Measurements from ENCODE around the gene TNRC6B. TPM values are rescaled to one million over a fixed set of nuclear protein-coding genes. Genes with fewer than 3 reads are reported as not detected.

TNRC6B gene
- total RNA-seq, 2 donors from 2014 or later, result 25.0 to 27.1 TPM

DNA sequence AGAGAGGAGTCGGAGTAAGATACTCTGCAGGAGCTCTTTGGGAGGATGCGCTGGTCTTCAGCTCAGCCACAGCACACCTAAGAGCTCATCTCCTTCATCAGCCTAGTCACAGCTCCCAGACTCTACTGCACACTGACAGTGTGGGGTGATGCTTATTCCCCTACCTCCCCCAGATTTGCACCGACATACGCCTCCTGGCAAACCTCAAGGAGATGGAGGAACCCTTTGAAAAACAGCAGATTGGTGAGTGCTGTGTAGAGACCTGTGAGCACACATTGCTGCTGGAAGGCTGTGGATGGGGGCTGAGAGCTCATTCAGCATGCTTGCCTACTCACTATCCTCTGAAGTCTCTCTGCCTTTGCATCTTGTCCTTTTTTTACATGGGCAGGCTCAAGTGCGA is 183.4 kb downstream of the TNRC6B start:
- Histone ChIP-seq H3K9me3 (no peaks in the 10 kb centered on the region), H3K4me1 (no peaks in the 10 kb centered on the region), H3K27me3 (no peaks in the 10 kb centered on the region), H3K4me3 (no peak overlapping the region), H3K27ac (no peak overlapping the region), H3K36me3 (peaks cover 93% of the 10 kb centered on the region)
- no peak for DNase-seq (ENCODE audit: low spot score)
- TF ChIP-seq, protein P1, sequence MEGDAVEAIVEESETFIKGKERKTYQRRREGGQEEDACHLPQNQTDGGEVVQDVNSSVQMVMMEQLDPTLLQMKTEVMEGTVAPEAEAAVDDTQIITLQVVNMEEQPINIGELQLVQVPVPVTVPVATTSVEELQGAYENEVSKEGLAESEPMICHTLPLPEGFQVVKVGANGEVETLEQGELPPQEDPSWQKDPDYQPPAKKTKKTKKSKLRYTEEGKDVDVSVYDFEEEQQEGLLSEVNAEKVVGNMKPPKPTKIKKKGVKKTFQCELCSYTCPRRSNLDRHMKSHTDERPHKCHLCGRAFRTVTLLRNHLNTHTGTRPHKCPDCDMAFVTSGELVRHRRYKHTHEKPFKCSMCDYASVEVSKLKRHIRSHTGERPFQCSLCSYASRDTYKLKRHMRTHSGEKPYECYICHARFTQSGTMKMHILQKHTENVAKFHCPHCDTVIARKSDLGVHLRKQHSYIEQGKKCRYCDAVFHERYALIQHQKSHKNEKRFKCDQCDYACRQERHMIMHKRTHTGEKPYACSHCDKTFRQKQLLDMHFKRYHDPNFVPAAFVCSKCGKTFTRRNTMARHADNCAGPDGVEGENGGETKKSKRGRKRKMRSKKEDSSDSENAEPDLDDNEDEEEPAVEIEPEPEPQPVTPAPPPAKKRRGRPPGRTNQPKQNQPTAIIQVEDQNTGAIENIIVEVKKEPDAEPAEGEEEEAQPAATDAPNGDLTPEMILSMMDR (IDR thresholded peaks at IDR 0.05), result no peak

- no peak for DNase-seq (ENCODE audit: low spot score)
- no peak overlapping the region for H3K4me3 ChIP-seq
- no peaks in the 10 kb centered on the region for H3K4me1 ChIP-seq
- no peaks in the 10 kb centered on the region for H3K27me3 ChIP-seq
- no peaks in the 10 kb centered on the region for H3K9me3 ChIP-seq
- peaks cover 100% of the 10 kb centered on the region for H3K36me3 ChIP-seq
- H3K27ac ChIP-seq, result no peak overlapping the region
- TF ChIP-seq, protein P1 (IDR thresholded peaks at IDR 0.05), result no peak
Measured at GRCh38 chr22:40363059-40363458, 185.3 kb downstream of the TNRC6B start.

GRCh38 chr22:40364431-40364830 is 186.7 kb downstream of the TNRC6B start:
- H3K4me1 ChIP-seq, result no peaks in the 10 kb centered on the region
- no peaks in the 10 kb centered on the region for H3K27me3 ChIP-seq
- peaks cover 87% of the 10 kb centered on the region for H3K36me3 ChIP-seq
- H3K27ac ChIP-seq, result no peak overlapping the region
- DNase-seq (ENCODE audit: low spot score), result no peak
- H3K4me3 ChIP-seq, result no peak overlapping the region
- TF ChIP-seq, protein P1 (IDR thresholded peaks at IDR 0.05), result no peak
- H3K9me3 ChIP-seq, result no peaks in the 10 kb centered on the region

DNA sequence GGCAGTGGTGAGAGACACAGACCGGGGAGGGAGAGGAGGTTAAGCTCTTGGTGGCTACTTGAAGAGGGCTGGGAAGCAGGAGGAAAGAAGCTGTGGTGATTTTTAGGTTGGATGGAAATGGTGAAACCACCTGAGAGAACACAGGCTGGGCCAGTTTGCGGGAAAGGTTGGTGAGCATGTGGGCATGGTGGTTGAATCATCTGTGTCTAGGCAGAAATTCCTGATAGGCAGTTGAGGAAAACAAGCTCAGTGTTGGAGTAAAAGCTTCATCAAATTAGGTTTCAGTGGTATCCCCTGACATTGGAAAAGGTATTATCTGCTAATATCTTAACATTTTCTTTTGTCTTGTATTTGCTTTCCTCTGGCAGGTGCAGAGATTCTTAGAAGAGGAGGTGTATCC is 188.3 kb downstream of the TNRC6B start:
- no peak overlapping the region for H3K27ac ChIP-seq
- H3K4me3 ChIP-seq, result no peak overlapping the region
- H3K4me1 ChIP-seq, result peaks cover 0 to 2% of the 10 kb centered on the region in 2 donors
- no peaks in the 10 kb centered on the region for H3K9me3 ChIP-seq
- no peaks in the 10 kb centered on the region for H3K27me3 ChIP-seq
- TF ChIP-seq, protein P1 (IDR thresholded peaks at IDR 0.05), result no peak
- no peak for DNase-seq (ENCODE audit: low spot score)
- peaks cover 71% of the 10 kb centered on the region for H3K36me3 ChIP-seq

- Histone ChIP-seq H3K4me3 (no peak overlapping the region), H3K27me3 (no peaks in the 10 kb centered on the region), H3K27ac (no peak overlapping the region), H3K4me1 (peaks cover 0 to 12% of the 10 kb centered on the region in 2 donors), H3K36me3 (peaks cover 58% of the 10 kb centered on the region), H3K9me3 (no peaks in the 10 kb centered on the region)
- TF ChIP-seq, protein P1 (IDR thresholded peaks at IDR 0.05), result no peak
- no peak for DNase-seq (ENCODE audit: low spot score)
Measured at GRCh38 chr22:40367342-40367741, 189.6 kb downstream of the TNRC6B start.

DNA sequence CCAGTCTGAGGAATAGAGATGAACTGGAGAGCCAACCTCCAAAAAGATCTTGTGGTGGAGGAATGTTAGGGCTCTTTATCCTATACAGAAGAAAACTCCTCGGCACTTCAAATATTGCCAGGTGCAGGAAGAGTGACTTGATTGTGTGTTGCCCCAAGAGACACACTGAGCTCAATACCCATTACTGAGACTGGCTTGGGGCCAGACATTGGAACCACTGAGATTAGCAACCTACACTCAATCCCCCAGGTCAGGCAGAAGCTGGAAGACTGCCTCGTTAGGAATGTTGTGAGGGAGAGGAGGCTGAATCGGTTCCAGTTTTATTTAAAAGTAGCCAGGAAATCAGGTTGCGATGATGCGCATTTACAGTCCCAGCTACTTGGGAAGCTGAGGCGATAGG is 190.3 kb downstream of the TNRC6B start:
- H3K27ac ChIP-seq, result no peak overlapping the region

More for the DNA sequence above, 190.3 kb downstream of the TNRC6B start:
- DNase-seq (ENCODE audit: low spot score), result no peak
- Histone ChIP-seq H3K27me3 (no peaks in the 10 kb centered on the region), H3K4me3 (no peak overlapping the region), H3K9me3 (no peaks in the 10 kb centered on the region), H3K36me3 (peaks cover 51% of the 10 kb centered on the region), H3K4me1 (peaks cover 0 to 19% of the 10 kb centered on the region in 2 donors)
- TF ChIP-seq, protein P1 (IDR thresholded peaks at IDR 0.05), result no peak
